K562 (cell line): ENCODE measurements around the gene ZNF407. TPM values are rescaled to one million over a fixed set of nuclear protein-coding genes. Genes with fewer than 3 reads are reported as not detected.

Source experiments
- ATAC-seq: fragments of 200-7000 bp; cut with Tn5 transposase; 3 replicates; pipeline ENCODE4 v1.9.1; 2020; ENCODE audit warnings: moderate library complexity
- BruUV-seq: library from RNA; stranded (reverse); fragments of 400-500 nt; replicated peaks from 2 replicates; lab custom pipeline; 2021; lab: Mats Ljungman, UMichigan
- CTCF ChIA-PET: fragments of 300-600 bp; formaldehyde crosslinking; extraction: SDS; loops from one replicate; lab custom pipeline; 2021; ENCODE audit warnings: low intra/inter-chr PET ratio; lab: Yijun Ruan, JAX
- POLR2A ChIA-PET: fragments of 300-600, 350-650 bp; sonication (Branson Sonifier 250); formaldehyde crosslinking; extraction: SDS; loops from one replicate; lab custom pipeline; 2021; ENCODE audit warnings: antibody characterized with exemption, inconsistent platforms; lab: Yijun Ruan, JAX
- DNase-seq, 4 experiments: peaks; one replicate each; pipeline versions ENCODE4 v3.0.0 to v3.0.0-alpha.2; 2011 to 2018; ENCODE audit warnings: low spot score in 3 of 4, mixed read lengths in 3 of 4; ENCODE audit errors: extremely low read depth in 1 of 4
- FAIRE-seq: peaks from 2 replicates; lab custom pipeline; 2011; peaks lifted over from hg19 to GRCh38; lab: Jason Lieb, UNC
- H2AFZ ChIP-seq: 2 replicates; pipeline ENCODE4 v1.6.0; 2011; ENCODE audit warnings: low read depth, low read length, control low read depth, inconsistent platforms
- H3K27ac ChIP-seq: fragments of 200-600 bp; 3 replicates; pipeline ENCODE4 v1.8.0; 2011; ENCODE audit warnings: low read depth, mild to moderate bottlenecking, control low read depth, inconsistent platforms, low read length, moderate library complexity, mixed read lengths; ENCODE audit errors: extremely low read depth
- H3K27me3 ChIP-seq, 2 experiments: fragments of 300-600 bp in 1 of 2; 2 replicates in 1 of 2; 3 replicates in 1 of 2; pipeline versions ENCODE4 v1.6.0 to v1.8.0; 2011; ENCODE audit warnings: inconsistent platforms in 2 of 2, low read length in 2 of 2, mild to moderate bottlenecking in 1 of 2, mixed read lengths in 1 of 2, moderate library complexity in 1 of 2; ENCODE audit not compliant: control insufficient read depth in 2 of 2, insufficient read depth in 2 of 2
- H3K36me3 ChIP-seq: fragments of 300-600 bp; 3 replicates; pipeline ENCODE4 v1.8.0; 2011; ENCODE audit warnings: mild to moderate bottlenecking, low read length, inconsistent platforms; ENCODE audit not compliant: control insufficient read depth, insufficient read depth
- H3K4me1 ChIP-seq, 2 experiments: fragments of 200-600 bp in 1 of 2; replicated peaks in 1 of 2; 2 replicates in 1 of 2; 3 replicates in 1 of 2; pipeline versions ENCODE4 v1.5.1 to v1.8.0; 2011; ENCODE audit warnings: inconsistent platforms in 2 of 2, low read length in 2 of 2, mild to moderate bottlenecking in 1 of 2, mixed read lengths in 1 of 2, moderate library complexity in 1 of 2; ENCODE audit not compliant: control insufficient read depth in 2 of 2, insufficient read depth in 2 of 2
- H3K4me2 ChIP-seq: 2 replicates; pipeline ENCODE4 v1.6.1; 2011; ENCODE audit warnings: low read length, control low read depth, inconsistent platforms, mixed read lengths; ENCODE audit not compliant: insufficient read depth
- H3K4me3 ChIP-seq: fragments of 200-600 bp; sonication (generic), shearing (Covaris generic); 2 replicates; pipeline ENCODE4 v1.5.1; 2016; ENCODE audit warnings: control low read depth, inconsistent platforms
- H3K79me2 ChIP-seq: fragments of 200-600 bp; 3 replicates; pipeline ENCODE4 v1.8.0; 2011; ENCODE audit warnings: low read length, inconsistent platforms; ENCODE audit not compliant: control insufficient read depth, insufficient read depth
- H3K9ac ChIP-seq, 2 experiments: 2 replicates each; pipeline versions ENCODE4 v1.6.0 to v1.6.1; 2011; ENCODE audit warnings: low read depth in 2 of 2, low read length in 2 of 2, control low read depth in 1 of 2, inconsistent platforms in 1 of 2, mild to moderate bottlenecking in 1 of 2, mixed read lengths in 1 of 2; ENCODE audit not compliant: insufficient read depth in 1 of 2
- H3K9me1 ChIP-seq: one replicate; pipeline ENCODE4 v1.6.0; 2011; ENCODE audit warnings: inconsistent platforms, mild to moderate bottlenecking, low read length, moderate library complexity; ENCODE audit not compliant: control insufficient read depth, insufficient read depth
- H3K9me3 ChIP-seq: replicated peaks from 2 replicates; pipeline ENCODE4 v1.5.1; 2011; ENCODE audit warnings: low read depth, low read length, inconsistent platforms; ENCODE audit not compliant: control insufficient read depth, insufficient read depth
- H4K20me1 ChIP-seq: replicated peaks from 2 replicates; pipeline ENCODE4 v1.6.1; 2011; ENCODE audit warnings: low read length, inconsistent platforms, mixed read lengths; ENCODE audit not compliant: control insufficient read depth, insufficient read depth
- WGBS: fragments of 100-300 bp; shearing (Covaris generic); methylation state at CpG from one replicate; pipeline ENCODE4 v1.1.6; 2016; ENCODE audit warnings: low coverage, mixed read lengths; ENCODE audit not compliant: insufficient coverage; ENCODE audit errors: missing lambda C conversion rate; 5-methylcytosine and 5-hydroxymethylcytosine counted together
- in situ Hi-C: fragments of 300-500 bp; cut with MboI; formaldehyde crosslinking; loops from 4 replicates; pipeline ENCODE4 v1.15.0; 2018; ENCODE audit warnings: inconsistent platforms, mixed read lengths
- intact Hi-C: fragments of 100-400 bp; cut with micrococcal nuclease; formaldehyde crosslinking; loops from 2 replicates; pipeline ENCODE4 v1.14.2; 2022
- polyA plus RNA-seq, 8 experiments: library from polyadenylated mRNA; depleted of rRNA in 4 of 8; stranded (reverse) in 5 of 8; unstranded in 3 of 8; fragments of >200 nt; fragmentation: Nextera tagmentation in 2 of 8; fragmentation: Illumina TruSeq in 1 of 8; extraction: Ambion mirVana in 2 of 8; extraction: Trizol in 1 of 8; gene quantifications; 2 replicates each; pipeline versions ENCODE4 v1.2.1 to v1.2.3, GENCODE V29; 2011 to 2014; ENCODE audit warnings: inconsistent platforms in 1 of 8, missing spikeins in 1 of 8
- total RNA-seq, 7 experiments: library from RNA; depleted of rRNA in 6 of 7; stranded (reverse); fragments of >200 nt in 6 of 7; fragmentation: Illumina TruSeq in 2 of 7; extraction: Trizol in 2 of 7; gene quantifications; 2 replicates each; pipeline versions ENCODE4 v1.2.1 to v1.2.3, GENCODE V29; 2011 to 2021; ENCODE audit warnings: low replicate concordance in 1 of 7
- TF ChIP-seq, protein P1 (sequence below): fragments of 250-450 bp; sonication (Bioruptor Pico); IDR thresholded peaks from 2 replicates; pipeline ENCODE4 v1.4.0; 2020; ENCODE audit warnings: borderline replicate concordance
- TF ChIP-seq, protein P2 (sequence below): fragments of 450-650 bp; IDR thresholded peaks from 2 replicates; pipeline ENCODE4 v1.6.1; 2018; ENCODE audit not compliant: partially characterized antibody

ZNF407 gene
- total and polyA plus RNA-seq, 9 of the 15 experiments (the other 6 are each of a cell fraction or from before 2014, with no cell fraction given) = 0.21 to 5.4 (median 2.3) TPM

DNA sequence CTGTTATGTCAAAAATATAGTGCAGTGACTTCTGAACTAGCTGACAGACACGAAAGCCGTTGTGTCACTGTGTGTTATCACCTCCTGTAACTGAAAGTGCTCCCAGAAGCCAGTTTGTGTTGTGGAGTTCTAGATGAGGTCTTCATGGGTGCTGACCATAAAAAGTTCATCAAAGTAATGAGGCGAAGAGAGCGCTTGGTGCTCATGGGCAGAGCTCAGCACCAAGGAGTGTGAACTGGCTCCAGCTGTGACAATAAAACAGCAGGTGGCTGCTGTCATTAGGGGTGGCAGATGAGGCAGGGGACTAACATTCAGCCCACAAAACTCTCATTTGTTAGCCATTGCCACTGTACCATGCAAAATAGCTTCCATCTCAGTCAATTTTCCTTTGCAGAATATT, 151.1 kb downstream of the ZNF407 start:
- ATAC-seq = no peak
- TF ChIP-seq, protein P1, sequence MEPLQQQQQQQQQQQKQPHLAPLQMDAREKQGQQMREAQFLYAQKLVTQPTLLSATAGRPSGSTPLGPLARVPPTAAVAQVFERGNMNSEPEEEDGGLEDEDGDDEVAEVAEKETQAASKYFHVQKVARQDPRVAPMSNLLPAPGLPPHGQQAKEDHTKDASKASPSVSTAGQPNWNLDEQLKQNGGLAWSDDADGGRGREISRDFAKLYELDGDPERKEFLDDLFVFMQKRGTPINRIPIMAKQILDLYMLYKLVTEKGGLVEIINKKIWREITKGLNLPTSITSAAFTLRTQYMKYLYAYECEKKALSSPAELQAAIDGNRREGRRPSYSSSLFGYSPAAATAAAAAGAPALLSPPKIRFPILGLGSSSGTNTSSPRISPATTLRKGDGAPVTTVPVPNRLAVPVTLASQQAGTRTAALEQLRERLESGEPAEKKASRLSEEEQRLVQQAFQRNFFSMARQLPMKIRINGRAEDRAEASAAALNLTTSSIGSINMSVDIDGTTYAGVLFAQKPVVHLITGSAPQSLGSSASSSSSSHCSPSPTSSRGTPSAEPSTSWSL (CRISPR knock-in tag) = no peak
- TF ChIP-seq, protein P2, sequence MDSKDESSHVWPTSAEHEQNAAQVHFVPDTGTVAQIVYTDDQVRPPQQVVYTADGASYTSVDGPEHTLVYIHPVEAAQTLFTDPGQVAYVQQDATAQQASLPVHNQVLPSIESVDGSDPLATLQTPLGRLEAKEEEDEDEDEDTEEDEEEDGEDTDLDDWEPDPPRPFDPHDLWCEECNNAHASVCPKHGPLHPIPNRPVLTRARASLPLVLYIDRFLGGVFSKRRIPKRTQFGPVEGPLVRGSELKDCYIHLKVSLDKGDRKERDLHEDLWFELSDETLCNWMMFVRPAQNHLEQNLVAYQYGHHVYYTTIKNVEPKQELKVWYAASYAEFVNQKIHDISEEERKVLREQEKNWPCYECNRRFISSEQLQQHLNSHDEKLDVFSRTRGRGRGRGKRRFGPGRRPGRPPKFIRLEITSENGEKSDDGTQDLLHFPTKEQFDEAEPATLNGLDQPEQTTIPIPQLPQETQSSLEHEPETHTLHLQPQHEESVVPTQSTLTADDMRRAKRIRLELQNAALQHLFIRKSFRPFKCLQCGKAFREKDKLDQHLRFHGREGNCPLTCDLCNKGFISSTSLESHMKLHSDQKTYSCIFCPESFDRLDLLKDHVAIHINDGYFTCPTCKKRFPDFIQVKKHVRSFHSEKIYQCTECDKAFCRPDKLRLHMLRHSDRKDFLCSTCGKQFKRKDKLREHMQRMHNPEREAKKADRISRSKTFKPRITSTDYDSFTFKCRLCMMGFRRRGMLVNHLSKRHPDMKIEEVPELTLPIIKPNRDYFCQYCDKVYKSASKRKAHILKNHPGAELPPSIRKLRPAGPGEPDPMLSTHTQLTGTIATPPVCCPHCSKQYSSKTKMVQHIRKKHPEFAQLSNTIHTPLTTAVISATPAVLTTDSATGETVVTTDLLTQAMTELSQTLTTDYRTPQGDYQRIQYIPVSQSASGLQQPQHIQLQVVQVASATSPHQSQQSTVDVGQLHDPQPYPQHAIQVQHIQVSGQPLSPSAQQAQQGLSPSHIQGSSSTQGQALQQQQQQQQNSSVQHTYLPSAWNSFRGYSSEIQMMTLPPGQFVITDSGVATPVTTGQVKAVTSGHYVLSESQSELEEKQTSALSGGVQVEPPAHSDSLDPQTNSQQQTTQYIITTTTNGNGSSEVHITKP = peak; percentile 39
- H3K4me3 ChIP-seq = no peak overlapping the region
- ChIA-PET CTCF (no interaction called here), POLR2A (no interaction called here)
- no peak for DNase-seq
- H3K9me3 ChIP-seq = no peaks in the 10 kb centered on the region
- H3K9ac ChIP-seq = no peak overlapping the region
- H3K79me2 ChIP-seq = no peaks in the 10 kb centered on the region
- no peak overlapping the region for H2AFZ ChIP-seq
- H3K9me1 ChIP-seq = no peaks in the 10 kb centered on the region
- no peak overlapping the region for H3K27ac ChIP-seq
- no TSS peak for BruUV-seq
- H3K4me2 ChIP-seq = no peak overlapping the region
- in situ Hi-C loops = no loop called here
- intact Hi-C loops = no loop called here
- H3K27me3 ChIP-seq = no peaks in the 10 kb centered on the region
- no peak for FAIRE-seq
- 0 out of 5 replicates have a peak, but pooled peaks cover 0 to 4% of the 10 kb centered on the region in 2 experiments for H3K4me1 ChIP-seq
- 52% methylated on average over 4 of the region's 4 CpGs for WGBS
- no peaks in the 10 kb centered on the region for H3K36me3 ChIP-seq
- no peaks in the 10 kb centered on the region for H4K20me1 ChIP-seq
